ENCODE data around the gene SLC35F1.

The SLC35F1 gene

DNA sequence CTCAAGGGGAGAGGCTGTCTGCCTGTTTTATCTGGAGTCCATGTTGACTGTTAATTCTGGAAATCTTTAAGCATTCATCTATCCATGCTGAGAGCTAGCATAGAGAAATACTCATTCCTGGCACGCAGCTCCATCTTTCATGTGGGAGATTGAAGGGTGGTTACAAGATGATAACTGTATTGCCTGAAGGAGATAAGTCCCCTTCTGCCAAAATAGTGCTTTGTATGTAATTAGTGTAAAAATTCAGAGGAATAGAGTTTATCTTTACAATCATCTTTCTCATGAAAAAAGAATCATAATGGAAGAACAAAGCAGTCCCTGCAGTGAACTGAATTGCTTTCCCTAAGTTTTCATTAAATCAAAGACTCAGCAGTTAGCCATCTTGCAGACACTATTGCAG, 256.5 kb downstream of the SLC35F1 start:
- H3K27ac ChIP-seq, result no peak overlapping the region
- TF ChIP-seq ZFX (IDR thresholded peaks at IDR 0.05), result no peak
- TF ChIP-seq, protein P1, sequence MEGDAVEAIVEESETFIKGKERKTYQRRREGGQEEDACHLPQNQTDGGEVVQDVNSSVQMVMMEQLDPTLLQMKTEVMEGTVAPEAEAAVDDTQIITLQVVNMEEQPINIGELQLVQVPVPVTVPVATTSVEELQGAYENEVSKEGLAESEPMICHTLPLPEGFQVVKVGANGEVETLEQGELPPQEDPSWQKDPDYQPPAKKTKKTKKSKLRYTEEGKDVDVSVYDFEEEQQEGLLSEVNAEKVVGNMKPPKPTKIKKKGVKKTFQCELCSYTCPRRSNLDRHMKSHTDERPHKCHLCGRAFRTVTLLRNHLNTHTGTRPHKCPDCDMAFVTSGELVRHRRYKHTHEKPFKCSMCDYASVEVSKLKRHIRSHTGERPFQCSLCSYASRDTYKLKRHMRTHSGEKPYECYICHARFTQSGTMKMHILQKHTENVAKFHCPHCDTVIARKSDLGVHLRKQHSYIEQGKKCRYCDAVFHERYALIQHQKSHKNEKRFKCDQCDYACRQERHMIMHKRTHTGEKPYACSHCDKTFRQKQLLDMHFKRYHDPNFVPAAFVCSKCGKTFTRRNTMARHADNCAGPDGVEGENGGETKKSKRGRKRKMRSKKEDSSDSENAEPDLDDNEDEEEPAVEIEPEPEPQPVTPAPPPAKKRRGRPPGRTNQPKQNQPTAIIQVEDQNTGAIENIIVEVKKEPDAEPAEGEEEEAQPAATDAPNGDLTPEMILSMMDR (conservative IDR thresholded peaks at IDR 0.05), result no peak

DNA sequence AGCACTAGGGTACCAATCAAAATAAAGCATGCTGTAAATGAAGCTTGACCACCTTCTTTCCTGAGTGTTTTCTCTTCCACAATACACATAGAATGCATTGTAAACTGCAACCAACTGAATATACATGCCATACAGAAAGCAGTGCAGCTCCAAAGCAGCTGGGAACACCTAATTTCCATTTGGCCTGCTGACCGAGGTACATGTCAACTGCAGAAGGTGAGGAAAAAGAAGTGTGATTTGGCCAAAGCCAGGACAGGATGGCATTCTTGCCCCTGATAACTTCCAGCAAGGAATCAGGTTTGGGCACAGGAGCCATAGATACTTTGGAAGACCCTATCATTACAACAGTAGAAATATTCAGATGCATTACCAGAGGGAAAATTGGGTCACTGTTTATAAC, 258.4 kb downstream of the SLC35F1 start:
- no peak for TF ChIP-seq ZFX (IDR thresholded peaks at IDR 0.05)
- TF ChIP-seq, protein P1 (conservative IDR thresholded peaks at IDR 0.05), result no peak
- H3K27ac ChIP-seq, result no peak overlapping the region

DNA sequence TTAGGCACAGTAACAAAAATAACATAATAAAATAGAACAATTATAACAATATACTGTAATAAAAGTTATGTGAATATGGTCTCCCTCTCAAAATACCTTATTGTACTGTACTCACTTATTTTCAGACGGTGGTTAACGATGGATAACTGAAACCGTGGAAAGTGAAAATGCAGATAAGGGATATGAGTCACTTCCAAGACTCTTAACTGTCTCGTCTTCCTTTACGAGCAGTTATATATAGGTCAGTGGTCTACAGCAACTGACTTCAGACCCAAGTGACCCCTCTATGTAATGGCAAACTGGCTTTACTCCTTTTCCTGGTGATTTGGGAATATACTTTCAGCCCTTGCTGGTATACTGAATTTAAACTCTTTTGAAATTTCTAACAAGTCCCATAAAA, 261.4 kb downstream of the SLC35F1 start:
- no peak overlapping the region for H3K27ac ChIP-seq
- TF ChIP-seq, protein P1 (conservative IDR thresholded peaks at IDR 0.05), result no peak
- TF ChIP-seq ZFX (IDR thresholded peaks at IDR 0.05), result no peak

- H3K27ac ChIP-seq, result no peak overlapping the region
- TF ChIP-seq, protein P1 (conservative IDR thresholded peaks at IDR 0.05), result no peak
These were observed 264.8 kb downstream of the SLC35F1 start for GRCh38 chr6:118171852-118172251.

DNA sequence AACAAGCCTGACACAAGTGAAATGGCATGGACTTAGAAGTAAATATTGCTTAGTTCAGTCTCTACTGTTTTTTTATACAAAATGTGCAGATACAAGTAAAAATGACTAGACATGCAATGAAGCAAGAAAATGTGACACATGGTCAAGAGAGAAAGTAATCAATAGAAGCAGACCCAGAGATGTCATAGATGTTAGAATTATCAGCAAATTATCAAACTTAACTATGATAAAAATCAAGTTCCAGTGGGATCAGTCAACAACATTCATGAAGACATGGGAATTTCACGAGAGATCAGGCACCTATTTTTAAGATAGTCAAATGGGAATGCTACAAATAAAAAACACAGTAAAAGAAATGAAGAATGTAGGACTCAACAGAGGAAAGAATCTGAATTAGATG, 267.0 kb downstream of the SLC35F1 start:
- no peak overlapping the region for H3K27ac ChIP-seq
- TF ChIP-seq, protein P1 (conservative IDR thresholded peaks at IDR 0.05), result no peak
- TF ChIP-seq ZFX (IDR thresholded peaks at IDR 0.05), result no peak

DNA sequence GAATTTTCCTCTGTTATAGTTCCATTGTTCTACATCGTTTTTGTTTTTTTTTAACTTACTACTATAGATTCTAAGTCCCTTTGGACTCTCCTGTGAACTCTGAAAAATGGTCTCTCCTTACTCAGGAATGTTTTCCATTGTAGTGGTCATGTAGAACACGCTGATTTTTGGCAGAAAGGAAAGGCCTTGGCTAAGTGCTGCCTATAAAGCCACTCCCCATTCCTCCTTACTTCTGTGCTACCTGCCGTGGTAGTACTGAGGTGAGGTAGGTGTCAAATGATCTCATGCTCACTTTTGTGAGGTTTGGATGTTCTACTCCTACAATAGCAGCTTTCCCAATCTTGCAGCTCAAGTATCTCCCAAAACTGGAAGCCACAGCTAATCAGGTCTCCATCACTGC, 270.7 kb downstream of the SLC35F1 start:
- TF ChIP-seq, protein P1 (conservative IDR thresholded peaks at IDR 0.05), result no peak
- TF ChIP-seq ZFX (IDR thresholded peaks at IDR 0.05), result no peak
- H3K27ac ChIP-seq, result no peak overlapping the region

GRCh38 chr6:118179048-118179447, 272.0 kb downstream of the SLC35F1 start:
- TF ChIP-seq ZFX (IDR thresholded peaks at IDR 0.05), result no peak
- TF ChIP-seq, protein P1 (conservative IDR thresholded peaks at IDR 0.05), result no peak
- H3K27ac ChIP-seq, result no peak overlapping the region
